GM12878 (cell line): Measurements from ENCODE around the gene SQOR. TPM values are rescaled to one million over a fixed set of nuclear protein-coding genes. Genes with fewer than 3 reads are reported as not detected.

Experiments
- ATAC-seq: fragments of 200-7000 bp; cut with Tn5 transposase; 3 replicates; pipeline ENCODE4 v1.9.1; 2020; ENCODE audit warnings: mild to moderate bottlenecking, moderate library complexity
- BruUV-seq: library from RNA; stranded (reverse); fragments of 400-500 nt; replicated peaks from 2 replicates; lab custom pipeline; 2021; lab: Mats Ljungman, UMichigan
- CTCF ChIA-PET: fragments of 300-600 bp; sonication (Branson Sonifier 250); formaldehyde crosslinking; extraction: SDS; loops from one replicate; lab custom pipeline; 2021; ENCODE audit warnings: inconsistent platforms; lab: Yijun Ruan, JAX
- POLR2A ChIA-PET: fragments of 350-600 bp; formaldehyde crosslinking; extraction: SDS; loops from one replicate; lab custom pipeline; 2021; ENCODE audit warnings: inconsistent platforms; lab: Charles Lee
- RAD21 ChIA-PET: fragments of 300-600 bp; sonication (Branson Sonifier 250); formaldehyde crosslinking; loops from one replicate; lab custom pipeline; 2023; ENCODE audit warnings: antibody characterized with exemption; ENCODE audit not compliant: unreplicated experiment; lab: Charles Lee
- SMC1A ChIA-PET: fragments of 300-600 bp; sonication (Branson Sonifier 250); formaldehyde crosslinking; loops from one replicate; lab custom pipeline; 2023; ENCODE audit not compliant: unreplicated experiment, uncharacterized antibody; lab: Charles Lee
- DNase-seq: peaks from one replicate; pipeline ENCODE4 v3.0.0-alpha.2; 2011; ENCODE audit warnings: low read depth, low spot score
- FAIRE-seq: peaks from 3 replicates; lab custom pipeline; 2011; peaks lifted over from hg19 to GRCh38; lab: Jason Lieb, UNC
- H2AFZ ChIP-seq: 2 replicates; pipeline ENCODE4 v1.6.0; 2011; ENCODE audit warnings: low read depth, low read length, control low read depth; ENCODE audit not compliant: control insufficient read depth
- H3K27ac ChIP-seq: 2 replicates; pipeline ENCODE4 v1.5.1; 2011; ENCODE audit warnings: control low read depth; ENCODE audit not compliant: control insufficient read depth, insufficient read depth
- H3K27me3 ChIP-seq, 2 experiments: replicated peaks in 1 of 2; 2 replicates each; pipeline versions ENCODE4 v1.6.0 to v1.6.1; 2011; ENCODE audit warnings: low read length in 1 of 2; ENCODE audit not compliant: control insufficient read depth in 2 of 2, insufficient read depth in 2 of 2
- H3K36me3 ChIP-seq, 2 experiments: 2 replicates each; pipeline ENCODE4 v1.5.1; 2011; ENCODE audit warnings: low read length in 1 of 2; ENCODE audit not compliant: control insufficient read depth in 2 of 2, insufficient read depth in 2 of 2
- H3K4me1 ChIP-seq: 2 replicates; pipeline ENCODE4 v1.6.1; 2011; ENCODE audit warnings: mild to moderate bottlenecking, low read length, moderate library complexity, mixed read lengths; ENCODE audit not compliant: control insufficient read depth, insufficient read depth
- H3K4me2 ChIP-seq: 2 replicates; pipeline ENCODE4 v1.6.0; 2011; ENCODE audit warnings: control low read depth; ENCODE audit not compliant: control insufficient read depth, insufficient read depth
- H3K4me3 ChIP-seq: fragments of 200-600 bp; sonication (generic); 2 replicates; pipeline ENCODE4 v1.5.1; 2016
- H3K79me2 ChIP-seq: 2 replicates; pipeline ENCODE4 v1.6.0; 2011; ENCODE audit warnings: low read length; ENCODE audit not compliant: control insufficient read depth, insufficient read depth
- H3K9ac ChIP-seq: 2 replicates; pipeline ENCODE4 v1.8.0; 2011; ENCODE audit warnings: low read length, control low read depth, mixed read lengths; ENCODE audit not compliant: control insufficient read depth, insufficient read depth
- H3K9me3 ChIP-seq: replicated peaks from 3 replicates; pipeline ENCODE4 v1.5.1; 2011; ENCODE audit warnings: mild to moderate bottlenecking, low read length; ENCODE audit not compliant: control insufficient read depth, insufficient read depth
- H4K20me1 ChIP-seq: 2 replicates; pipeline ENCODE4 v1.6.0; 2011; ENCODE audit not compliant: control insufficient read depth, insufficient read depth
- GABPA ChIP-seq: IDR thresholded peaks from 2 replicates; pipeline ENCODE4 v1.6.1; 2014; ENCODE audit warnings: antibody characterized with exemption, low read depth, mild to moderate bottlenecking, inconsistent platforms
- MLLT1 ChIP-seq: fragments of 450-650 bp; IDR thresholded peaks from 2 replicates; pipeline ENCODE4 v1.6.1; 2016; ENCODE audit warnings: mild to moderate bottlenecking
- NRF1 ChIP-seq: conservative IDR thresholded peaks from 2 replicates; pipeline ENCODE4 v1.6.1; 2011; ENCODE audit warnings: mild to moderate bottlenecking, low read depth, low read length, improper control_type of control experiment
- ZBTB40 ChIP-seq: fragments of 450-650 bp; IDR thresholded peaks from 2 replicates; pipeline ENCODE4 v1.6.1; 2016; ENCODE audit warnings: mild to moderate bottlenecking, moderate library complexity, borderline replicate concordance
- WGBS: methylation state at CpG from one replicate; pipeline ENCODE4 v1.1.6; 2016; ENCODE audit warnings: low lambda C conversion rate; ENCODE audit not compliant: insufficient replicate concordance, insufficient coverage; ENCODE audit errors: missing lambda C conversion rate; 5-methylcytosine and 5-hydroxymethylcytosine counted together
- in situ Hi-C: fragments of 300-500 bp; cut with MboI; formaldehyde crosslinking; loops from 9 replicates; pipeline ENCODE4 v1.14.3; 2018; ENCODE audit warnings: mixed read lengths
- intact Hi-C: fragments of 100-400 bp; cut with micrococcal nuclease; formaldehyde crosslinking; loops from one replicate; pipeline ENCODE4 v1.14.2; 2022; ENCODE audit not compliant: unreplicated experiment
- polyA plus RNA-seq, 11 experiments: library from polyadenylated mRNA; depleted of rRNA in 4 of 11; unstranded in 6 of 11; stranded (reverse) in 5 of 11; fragments of >200 nt; fragmentation: Nextera tagmentation in 4 of 11; fragmentation: Illumina TruSeq in 1 of 11; extraction: Ambion mirVana in 4 of 11; extraction: Trizol in 1 of 11; gene quantifications; 1 replicate in 1 of 11; 2 replicates in 10 of 11; pipeline versions ENCODE4 v1.2.1 to v1.2.3, GENCODE V29; 2011 to 2016; ENCODE audit warnings: inconsistent platforms in 2 of 11, missing spikeins in 2 of 11, low read depth in 1 of 11
- total RNA-seq, 4 experiments: library from RNA; depleted of rRNA in 3 of 4; stranded (reverse); fragments of >200 nt in 3 of 4; fragmentation: Illumina TruSeq in 1 of 4; extraction: Trizol in 1 of 4; gene quantifications; 2 replicates each; pipeline versions ENCODE4 v1.2.1 to v1.2.3, GENCODE V29; 2013 to 2021

Gene SQOR
- total and polyA plus RNA-seq, 10 of the 15 experiments (the other 5 are each of a cell fraction or from before 2014, with no cell fraction given): 14.5 to 74.7 (median 44.2) TPM

GRCh38 chr15:45635763-45636292 lies 999 bp downstream of the SQOR start:
- CTCF ChIA-PET: interaction anchor here (0.9 to 2.7 kb wide), 3 partner anchors 22 to 69 kb away, joined by 3 to 10 read pairs (median 3); no protein-coding TSS in a partner anchor
- Histone ChIP-seq H2AFZ (peak overlapping the region; percentile 81), H3K9ac (peak overlapping the region; percentile 81), H4K20me1 (no peaks in the 10 kb centered on the region), H3K27ac (peak overlapping the region; percentile 74), H3K27me3 (no peaks in the 10 kb centered on the region), H3K4me3 (peak overlapping the region; percentile 86), H3K79me2 (peaks cover 32% of the 10 kb centered on the region), H3K4me2 (peak overlapping the region; percentile 62), H3K9me3 (no peaks in the 10 kb centered on the region), H3K36me3 (no peaks in the 10 kb centered on the region), H3K4me1 (peaks cover 26% of the 10 kb centered on the region)
- FAIRE-seq (no peak), DNase-seq (no peak), ATAC-seq (peak; percentile 2; the same call in 2 of the 3 replicates)
- POLR2A ChIA-PET: no interaction called here
- intact Hi-C loops: loop anchor here (2.0 to 10.0 kb wide), 2 partner anchors 49 to 441 kb away; partner anchors contain the start of gene BLOC1S6
- SMC1A ChIA-PET: no interaction called here
- in situ Hi-C loops: no loop called here
- 27% methylated on average over 17 of the region's 17 CpGs for WGBS
- RAD21 ChIA-PET: interaction anchor here (1.1 to 1.4 kb wide), 2 partner anchors 48 to 178 kb away, joined by 3 read pairs; partner anchors contain the start of gene BLOC1S6
- no TSS peak for BruUV-seq
- peak; percentile 99 for TF ChIP-seq MLLT1
- TF ChIP-seq NRF1: no peak
- TF ChIP-seq ZBTB40: peak; percentile 67
- no peak for TF ChIP-seq GABPA
